PFSK-1 (cell line): Measurements from ENCODE around the gene GABRR1.

Experiments
- FOXP2 ChIP-seq: optimal IDR thresholded peaks from 2 replicates; pipeline ENCODE3; 2011; ENCODE audit warnings: borderline replicate concordance, control low read depth, inconsistent platforms; ENCODE audit not compliant: insufficient read depth; ENCODE audit errors: extremely low read length, extremely low read depth
- POLR2AphosphoS5 ChIP-seq: IDR thresholded peaks from 2 replicates; pipeline ENCODE4 v1.6.1; 2012; ENCODE audit warnings: low read depth, mild to moderate bottlenecking, control low read depth, low read length, moderate library complexity
- REST ChIP-seq, 2 experiments: IDR thresholded peaks; 2 replicates each; pipeline versions ENCODE4 v1.6.1 to v1.8.0; 2011 to 2012; ENCODE audit warnings: low read depth in 2 of 2, low read length in 2 of 2, control low read depth in 1 of 2, inconsistent platforms in 1 of 2, mild to moderate bottlenecking in 1 of 2, moderate library complexity in 1 of 2; ENCODE audit not compliant: insufficient read depth in 1 of 2
- SIN3A ChIP-seq: IDR thresholded peaks from 2 replicates; pipeline ENCODE4 v1.6.1; 2012; ENCODE audit warnings: mild to moderate bottlenecking, low read length, moderate library complexity, borderline replicate concordance; ENCODE audit not compliant: insufficient read depth
- TAF1 ChIP-seq: IDR thresholded peaks from 2 replicates; pipeline ENCODE4 v1.6.1; 2012; ENCODE audit warnings: low read length, control low read depth, borderline replicate concordance; ENCODE audit not compliant: insufficient read depth

The GABRR1 gene

GRCh38 chr6:89251976-89252375 lies 34.8 kb upstream of the GABRR1 start:
- TF ChIP-seq SIN3A (no peak), FOXP2 (no peak), REST (IDR thresholded peaks at IDR 0.05; ENCODE audit: insufficient read depth in 1 of 2, low read depth in 2 of 2, low read length in 2 of 2) (no peak), TAF1 (no peak), POLR2AphosphoS5 (no peak)

GRCh38 chr6:89251170-89251569 lies 34.0 kb upstream of the GABRR1 start:
- TF ChIP-seq SIN3A (no peak), FOXP2 (no peak), TAF1 (no peak), REST (IDR thresholded peaks at IDR 0.05; ENCODE audit: insufficient read depth in 1 of 2, low read depth in 2 of 2, low read length in 2 of 2) (no peak), POLR2AphosphoS5 (no peak)

- TF ChIP-seq SIN3A: no peak
- TF ChIP-seq FOXP2: no peak
- no peak for TF ChIP-seq POLR2AphosphoS5
- no peak for TF ChIP-seq TAF1
- no peak for TF ChIP-seq REST (IDR thresholded peaks at IDR 0.05; ENCODE audit: insufficient read depth in 1 of 2, low read depth in 2 of 2, low read length in 2 of 2)
These were observed 33.1 kb upstream of the GABRR1 start for GRCh38 chr6:89250239-89250638.

- no peak for TF ChIP-seq POLR2AphosphoS5
- no peak for TF ChIP-seq REST (IDR thresholded peaks at IDR 0.05; ENCODE audit: insufficient read depth in 1 of 2, low read depth in 2 of 2, low read length in 2 of 2)
- no peak for TF ChIP-seq FOXP2
These were observed 27.3 kb upstream of the GABRR1 start for GRCh38 chr6:89244241-89244985.

GRCh38 chr6:89243331-89243629 lies 26.1 kb upstream of the GABRR1 start:
- no peak for TF ChIP-seq TAF1
